ENCODE data around the gene ZNF440.

DNA sequence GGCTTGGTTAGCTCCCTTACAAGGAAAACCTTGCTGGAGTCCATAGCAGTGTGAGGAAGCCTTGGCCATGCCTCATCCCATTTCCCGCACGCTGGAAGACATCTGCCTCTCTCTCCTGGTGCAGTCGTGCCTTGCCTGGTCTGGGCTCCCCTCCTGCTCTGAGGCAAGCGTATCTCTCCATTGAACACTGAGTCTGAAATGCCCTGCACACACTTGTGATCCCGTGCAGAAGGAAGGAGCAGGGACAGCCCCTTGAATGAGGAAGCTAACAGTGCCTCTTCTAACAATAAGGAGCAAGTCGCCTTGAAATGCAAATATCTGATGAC lies 407 bp upstream of the ZNF440 start:
- TF ChIP-seq, protein P1, sequence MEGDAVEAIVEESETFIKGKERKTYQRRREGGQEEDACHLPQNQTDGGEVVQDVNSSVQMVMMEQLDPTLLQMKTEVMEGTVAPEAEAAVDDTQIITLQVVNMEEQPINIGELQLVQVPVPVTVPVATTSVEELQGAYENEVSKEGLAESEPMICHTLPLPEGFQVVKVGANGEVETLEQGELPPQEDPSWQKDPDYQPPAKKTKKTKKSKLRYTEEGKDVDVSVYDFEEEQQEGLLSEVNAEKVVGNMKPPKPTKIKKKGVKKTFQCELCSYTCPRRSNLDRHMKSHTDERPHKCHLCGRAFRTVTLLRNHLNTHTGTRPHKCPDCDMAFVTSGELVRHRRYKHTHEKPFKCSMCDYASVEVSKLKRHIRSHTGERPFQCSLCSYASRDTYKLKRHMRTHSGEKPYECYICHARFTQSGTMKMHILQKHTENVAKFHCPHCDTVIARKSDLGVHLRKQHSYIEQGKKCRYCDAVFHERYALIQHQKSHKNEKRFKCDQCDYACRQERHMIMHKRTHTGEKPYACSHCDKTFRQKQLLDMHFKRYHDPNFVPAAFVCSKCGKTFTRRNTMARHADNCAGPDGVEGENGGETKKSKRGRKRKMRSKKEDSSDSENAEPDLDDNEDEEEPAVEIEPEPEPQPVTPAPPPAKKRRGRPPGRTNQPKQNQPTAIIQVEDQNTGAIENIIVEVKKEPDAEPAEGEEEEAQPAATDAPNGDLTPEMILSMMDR (IDR thresholded peaks at IDR 0.05), result no peak
- TF ChIP-seq POLR2AphosphoS5 (IDR thresholded peaks at IDR 0.05), result no peak

Measured in gastroesophageal sphincter (tissue), 3 donors.